Measurements from ENCODE around the gene CABCOCO1.

CABCOCO1 gene

GRCh38 chr10:61628151-61628874 lies 34.4 kb upstream of the CABCOCO1 start:
- WGBS, 2 experiments (ENCODE audit: insufficient coverage in 2 of 2) = 89 to 92% methylated on average over 2 of the region's 3 CpGs
- H3K36me3 ChIP-seq (ENCODE audit: control insufficient read depth, insufficient read depth, low read length) = no peaks in the 10 kb centered on the region
- peaks cover 11% of the 10 kb centered on the region for H3K4me1 ChIP-seq (ENCODE audit: control insufficient read depth, insufficient read depth, low read length, poor library complexity, severe bottlenecking)
- no peak overlapping the region for H3K4me3 ChIP-seq (ENCODE audit: extremely low read depth, insufficient read depth, low read length, poor library complexity, severe bottlenecking)
- peak overlapping the region; percentile 18 for H3K27ac ChIP-seq (ENCODE audit: low read depth, low read length, severe bottlenecking)
- peaks cover 4% of the 10 kb centered on the region for H3K9me3 ChIP-seq (ENCODE audit: control insufficient read depth, low read length)

DNA sequence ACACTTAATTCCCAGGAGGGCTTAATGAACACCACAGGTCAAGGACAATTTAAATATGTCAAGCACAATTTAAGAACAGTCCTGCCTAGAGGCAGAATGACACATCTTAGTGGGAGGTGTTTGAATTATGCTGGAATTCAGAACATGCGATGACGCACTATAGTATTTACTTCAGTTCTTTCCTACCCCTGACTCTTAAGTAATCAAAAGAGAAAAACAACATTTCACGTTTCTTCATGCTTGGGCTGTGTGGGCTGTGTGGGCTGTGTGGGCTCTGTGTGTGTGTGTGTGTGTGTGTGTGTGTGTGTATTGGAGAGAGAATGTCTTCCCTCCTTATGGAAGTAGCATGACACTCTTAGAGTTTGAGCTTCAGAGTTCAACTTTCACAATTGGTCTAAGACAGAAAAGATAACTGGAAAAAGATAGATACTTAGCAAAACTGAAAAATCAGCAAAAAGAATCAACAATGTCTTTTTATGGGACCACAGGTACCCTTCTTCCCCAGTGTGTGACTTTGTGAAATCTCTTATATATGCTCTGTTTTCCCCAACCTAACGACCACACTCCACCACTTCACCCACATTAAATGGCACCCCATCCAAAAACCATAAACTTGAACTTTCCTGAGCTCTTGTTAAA lies 33.7 kb upstream of the CABCOCO1 start:
- H3K9me3 ChIP-seq (ENCODE audit: control insufficient read depth, low read length) = peaks cover 4% of the 10 kb centered on the region
- peaks cover 11% of the 10 kb centered on the region for H3K4me1 ChIP-seq (ENCODE audit: control insufficient read depth, insufficient read depth, low read length, poor library complexity, severe bottlenecking)
- peak overlapping the region; percentile 18 for H3K27ac ChIP-seq (ENCODE audit: low read depth, low read length, severe bottlenecking)
- no peaks in the 10 kb centered on the region for H3K36me3 ChIP-seq (ENCODE audit: control insufficient read depth, insufficient read depth, low read length)
- no peak overlapping the region for H3K4me3 ChIP-seq (ENCODE audit: extremely low read depth, insufficient read depth, low read length, poor library complexity, severe bottlenecking)
- 100% methylated on average over 1 of the region's 4 CpGs; no CpG with 5 or more reads in 1 of the 2 experiments for WGBS, 2 experiments (ENCODE audit: insufficient coverage in 2 of 2)

- H3K36me3 ChIP-seq (ENCODE audit: control insufficient read depth, insufficient read depth, low read length) = no peaks in the 10 kb centered on the region
- H3K4me1 ChIP-seq (ENCODE audit: control insufficient read depth, insufficient read depth, low read length, poor library complexity, severe bottlenecking) = peaks cover 11% of the 10 kb centered on the region
- H3K27ac ChIP-seq (ENCODE audit: low read depth, low read length, severe bottlenecking) = no peak overlapping the region
- no peak overlapping the region for H3K4me3 ChIP-seq (ENCODE audit: extremely low read depth, insufficient read depth, low read length, poor library complexity, severe bottlenecking)
- WGBS, 2 experiments (ENCODE audit: insufficient coverage in 2 of 2) = 95 to 100% methylated on average over 4 of the region's 4 CpGs
- peaks cover 4% of the 10 kb centered on the region for H3K9me3 ChIP-seq (ENCODE audit: control insufficient read depth, low read length)
These were observed 33.2 kb upstream of the CABCOCO1 start for GRCh38 chr10:61629576-61629975.

DNA sequence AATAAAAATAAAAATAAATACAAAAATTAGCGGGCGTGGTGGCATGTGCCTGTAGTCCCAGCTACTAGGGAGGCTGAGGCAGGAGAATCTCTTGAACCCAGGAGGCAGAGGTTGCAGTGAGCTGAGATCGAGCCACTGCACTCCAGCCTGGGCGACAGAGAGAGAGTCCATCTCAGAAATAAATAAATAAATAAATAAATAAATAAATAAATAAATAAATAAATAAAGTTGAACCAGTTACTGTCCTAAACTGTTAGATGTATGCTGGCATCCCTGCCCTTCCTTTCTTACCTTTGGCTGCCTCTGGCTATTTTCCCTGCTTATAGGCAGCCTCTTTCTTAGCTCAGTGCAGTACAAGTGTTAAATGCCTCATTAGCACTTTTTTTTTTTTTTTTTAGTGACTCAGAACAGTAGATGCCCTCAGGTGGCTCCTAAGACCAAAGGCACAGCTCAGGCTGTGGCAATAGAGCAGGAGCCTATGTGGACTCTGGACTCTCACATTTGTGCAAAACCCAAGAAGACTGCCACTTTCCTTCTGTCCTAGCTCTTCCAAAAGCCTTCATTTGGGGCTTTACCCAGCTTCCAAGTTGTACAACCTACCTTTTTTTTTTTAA lies 30.6 kb upstream of the CABCOCO1 start:
- 100% methylated on average over 1 of the region's 4 CpGs; no CpG with 5 or more reads in 1 of the 2 experiments for WGBS, 2 experiments (ENCODE audit: insufficient coverage in 2 of 2)
- H3K36me3 ChIP-seq (ENCODE audit: control insufficient read depth, insufficient read depth, low read length) = no peaks in the 10 kb centered on the region
- no peaks in the 10 kb centered on the region for H3K9me3 ChIP-seq (ENCODE audit: control insufficient read depth, low read length)
- H3K4me1 ChIP-seq (ENCODE audit: control insufficient read depth, insufficient read depth, low read length, poor library complexity, severe bottlenecking) = peaks cover 11% of the 10 kb centered on the region
- H3K4me3 ChIP-seq (ENCODE audit: extremely low read depth, insufficient read depth, low read length, poor library complexity, severe bottlenecking) = no peak overlapping the region
- H3K27ac ChIP-seq (ENCODE audit: low read depth, low read length, severe bottlenecking) = no peak overlapping the region

DNA sequence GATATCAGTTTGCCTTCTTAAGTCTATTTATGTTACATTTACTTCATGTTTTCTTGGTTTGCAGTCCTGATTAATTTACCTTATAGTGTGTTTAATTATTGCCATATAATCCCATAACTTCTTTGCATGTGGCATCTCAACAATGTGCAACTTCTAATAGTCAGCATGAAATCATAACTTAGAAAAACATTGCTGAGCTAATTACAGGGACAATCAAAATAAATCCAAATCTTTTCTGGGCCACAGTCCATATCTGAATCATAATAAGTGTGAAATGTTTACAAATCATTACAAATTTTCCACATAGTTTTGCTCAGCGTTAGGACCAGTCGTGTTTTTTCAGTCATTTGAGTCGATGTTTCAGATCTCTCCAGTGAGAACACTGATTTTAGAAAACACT lies 29.1 kb upstream of the CABCOCO1 start:
- Histone ChIP-seq H3K9me3 (ENCODE audit: control insufficient read depth, low read length) (no peaks in the 10 kb centered on the region), H3K36me3 (ENCODE audit: control insufficient read depth, insufficient read depth, low read length) (no peaks in the 10 kb centered on the region), H3K4me1 (ENCODE audit: control insufficient read depth, insufficient read depth, low read length, poor library complexity, severe bottlenecking) (peaks cover 9% of the 10 kb centered on the region), H3K27ac (ENCODE audit: low read depth, low read length, severe bottlenecking) (no peak overlapping the region), H3K4me3 (ENCODE audit: extremely low read depth, insufficient read depth, low read length, poor library complexity, severe bottlenecking) (no peak overlapping the region)
- 94% methylated on average over 3 of the region's 3 CpGs; no CpG with 5 or more reads in 1 of the 2 experiments for WGBS, 2 experiments (ENCODE audit: insufficient coverage in 2 of 2)

DNA sequence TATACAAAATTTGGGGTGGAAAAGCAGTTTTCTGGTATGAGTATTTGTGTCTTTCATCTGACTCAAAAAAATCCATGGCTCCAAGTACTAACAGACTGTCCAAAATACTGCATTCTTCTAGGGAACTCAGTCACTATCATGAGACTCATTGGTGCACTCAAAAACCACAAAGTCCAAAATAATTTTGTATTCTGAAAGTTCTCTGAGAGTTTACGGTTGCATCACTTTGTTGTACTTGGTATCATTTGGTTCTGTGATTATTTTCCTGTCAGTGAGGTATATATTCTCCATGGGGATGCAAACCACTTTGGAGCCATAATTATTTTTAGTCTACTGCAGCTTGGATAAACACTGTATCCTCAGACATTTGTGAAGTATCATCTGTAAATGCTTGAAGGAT lies 28.0 kb upstream of the CABCOCO1 start:
- no peak overlapping the region for H3K4me3 ChIP-seq (ENCODE audit: extremely low read depth, insufficient read depth, low read length, poor library complexity, severe bottlenecking)
- H3K36me3 ChIP-seq (ENCODE audit: control insufficient read depth, insufficient read depth, low read length) = no peaks in the 10 kb centered on the region
- WGBS, 2 experiments (ENCODE audit: insufficient coverage in 2 of 2) = no CpG with 5 or more reads among the region's 1 CpG
- H3K9me3 ChIP-seq (ENCODE audit: control insufficient read depth, low read length) = no peaks in the 10 kb centered on the region
- H3K4me1 ChIP-seq (ENCODE audit: control insufficient read depth, insufficient read depth, low read length, poor library complexity, severe bottlenecking) = peaks cover under 1% of the 10 kb centered on the region
- no peak overlapping the region for H3K27ac ChIP-seq (ENCODE audit: low read depth, low read length, severe bottlenecking)

- Histone ChIP-seq H3K4me1 (ENCODE audit: control insufficient read depth, insufficient read depth, low read length, poor library complexity, severe bottlenecking) (no peaks in the 10 kb centered on the region), H3K27ac (ENCODE audit: low read depth, low read length, severe bottlenecking) (no peak overlapping the region), H3K4me3 (ENCODE audit: extremely low read depth, insufficient read depth, low read length, poor library complexity, severe bottlenecking) (no peak overlapping the region), H3K36me3 (ENCODE audit: control insufficient read depth, insufficient read depth, low read length) (no peaks in the 10 kb centered on the region), H3K9me3 (ENCODE audit: control insufficient read depth, low read length) (no peaks in the 10 kb centered on the region)
- no CpG with 5 or more reads among the region's 2 CpGs for WGBS, 2 experiments (ENCODE audit: insufficient coverage in 2 of 2)
These were observed 27.3 kb upstream of the CABCOCO1 start for GRCh38 chr10:61635471-61635870.

DNA sequence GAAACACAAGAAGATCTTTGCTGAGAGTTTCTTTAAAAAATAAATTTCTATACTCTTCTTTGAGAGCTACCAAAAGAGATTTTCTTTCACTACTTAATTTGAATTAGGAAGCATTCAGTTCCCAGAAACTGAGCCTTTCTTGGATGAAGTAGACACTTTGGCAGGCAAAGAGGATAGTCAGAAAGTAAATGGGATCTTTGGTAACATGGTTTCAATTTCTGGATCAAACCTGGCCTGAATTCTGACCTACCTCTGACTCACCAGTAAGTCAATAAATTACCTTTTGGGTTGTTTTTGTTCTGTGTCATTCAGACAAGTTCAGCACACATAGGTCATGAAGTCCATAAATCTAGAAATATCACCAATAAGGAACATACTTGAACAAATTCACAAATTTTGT lies 26.8 kb upstream of the CABCOCO1 start:
- Histone ChIP-seq H3K9me3 (ENCODE audit: control insufficient read depth, low read length) (no peaks in the 10 kb centered on the region), H3K4me1 (ENCODE audit: control insufficient read depth, insufficient read depth, low read length, poor library complexity, severe bottlenecking) (no peaks in the 10 kb centered on the region), H3K36me3 (ENCODE audit: control insufficient read depth, insufficient read depth, low read length) (no peaks in the 10 kb centered on the region), H3K27ac (ENCODE audit: low read depth, low read length, severe bottlenecking) (no peak overlapping the region), H3K4me3 (ENCODE audit: extremely low read depth, insufficient read depth, low read length, poor library complexity, severe bottlenecking) (no peak overlapping the region)

DNA sequence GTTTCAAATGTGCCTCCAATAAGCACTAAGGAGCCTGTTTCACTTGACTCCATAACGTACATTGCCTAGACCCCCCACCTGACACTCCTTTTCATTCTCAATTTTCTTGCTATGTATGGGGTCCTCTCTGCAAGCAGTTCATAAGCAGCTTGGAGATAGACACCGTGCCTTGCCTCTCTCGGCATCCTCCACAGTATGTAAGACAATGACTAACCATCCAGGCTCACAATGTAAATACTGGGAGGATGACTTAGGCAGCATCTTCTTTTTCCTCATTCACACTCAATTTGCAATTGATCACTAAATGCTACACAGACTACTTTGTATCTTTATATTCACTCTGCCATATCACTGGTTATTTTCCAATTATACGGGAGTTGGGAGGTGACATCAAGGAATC lies 22.8 kb upstream of the CABCOCO1 start:
- WGBS, 2 experiments (ENCODE audit: insufficient coverage in 2 of 2) = 84 to 86% methylated on average over 1 to 2 of the region's 4 CpGs
- Histone ChIP-seq H3K36me3 (ENCODE audit: control insufficient read depth, insufficient read depth, low read length) (no peaks in the 10 kb centered on the region), H3K9me3 (ENCODE audit: control insufficient read depth, low read length) (no peaks in the 10 kb centered on the region), H3K4me1 (ENCODE audit: control insufficient read depth, insufficient read depth, low read length, poor library complexity, severe bottlenecking) (no peaks in the 10 kb centered on the region), H3K27ac (ENCODE audit: low read depth, low read length, severe bottlenecking) (no peak overlapping the region), H3K4me3 (ENCODE audit: extremely low read depth, insufficient read depth, low read length, poor library complexity, severe bottlenecking) (no peak overlapping the region)

DNA sequence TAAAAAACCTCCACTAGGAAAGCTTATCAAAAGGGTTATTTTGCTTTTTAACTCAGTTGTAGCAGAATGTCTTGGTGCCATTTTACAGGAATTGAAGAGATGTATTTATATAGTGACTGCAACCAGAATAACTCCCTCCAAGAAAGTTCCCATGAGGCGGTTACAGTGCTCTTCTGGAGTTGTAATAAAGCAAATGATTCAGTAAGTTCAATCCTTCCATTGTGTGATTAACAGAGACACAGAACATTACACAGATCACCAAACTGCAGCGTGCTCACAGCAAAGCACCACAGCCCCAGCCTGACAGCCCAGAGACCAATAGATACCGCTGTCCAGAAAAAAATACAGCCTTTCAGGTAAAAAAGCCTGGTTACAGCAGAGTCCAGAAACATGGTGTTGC lies 21.9 kb upstream of the CABCOCO1 start:
- Histone ChIP-seq H3K27ac (ENCODE audit: low read depth, low read length, severe bottlenecking) (no peak overlapping the region), H3K4me1 (ENCODE audit: control insufficient read depth, insufficient read depth, low read length, poor library complexity, severe bottlenecking) (no peaks in the 10 kb centered on the region), H3K9me3 (ENCODE audit: control insufficient read depth, low read length) (no peaks in the 10 kb centered on the region), H3K36me3 (ENCODE audit: control insufficient read depth, insufficient read depth, low read length) (no peaks in the 10 kb centered on the region), H3K4me3 (ENCODE audit: extremely low read depth, insufficient read depth, low read length, poor library complexity, severe bottlenecking) (no peak overlapping the region)
- 92% methylated on average over 2 of the region's 3 CpGs; no CpG with 5 or more reads in 1 of the 2 experiments for WGBS, 2 experiments (ENCODE audit: insufficient coverage in 2 of 2)

DNA sequence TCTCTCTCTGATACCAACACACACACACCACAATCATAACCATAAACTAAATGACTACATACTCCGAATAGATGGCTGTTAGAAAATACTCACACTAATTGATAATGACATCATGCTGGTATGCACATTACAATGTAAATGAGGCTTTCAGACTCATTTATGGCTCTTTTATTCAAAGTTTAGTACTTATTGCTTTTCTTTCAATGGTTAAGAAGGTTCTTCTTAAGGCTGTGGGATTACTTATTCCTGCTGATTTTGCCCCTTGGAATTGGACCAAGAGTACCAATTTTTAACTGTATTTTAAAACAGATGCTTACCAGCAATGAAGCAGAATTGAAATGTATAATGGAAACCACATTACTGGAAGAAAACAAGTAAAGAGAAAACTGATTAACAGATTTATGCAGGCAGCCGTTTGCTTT lies 20.6 kb upstream of the CABCOCO1 start:
- Histone ChIP-seq H3K36me3 (ENCODE audit: control insufficient read depth, insufficient read depth, low read length) (no peaks in the 10 kb centered on the region), H3K27ac (ENCODE audit: low read depth, low read length, severe bottlenecking) (no peak overlapping the region), H3K4me1 (ENCODE audit: control insufficient read depth, insufficient read depth, low read length, poor library complexity, severe bottlenecking) (no peaks in the 10 kb centered on the region), H3K9me3 (ENCODE audit: control insufficient read depth, low read length) (no peaks in the 10 kb centered on the region), H3K4me3 (ENCODE audit: extremely low read depth, insufficient read depth, low read length, poor library complexity, severe bottlenecking) (no peak overlapping the region)
- WGBS, 2 experiments (ENCODE audit: insufficient coverage in 2 of 2) = no CpG with 5 or more reads among the region's 2 CpGs

Data from mesodermal cell (in vitro differentiated cells).